ENCODE results near the gene RICTOR.

Gene RICTOR

GRCh38 chr5:39099831-39100230, 25.6 kb upstream of the RICTOR start:
- DNase-seq = no peak

DNA sequence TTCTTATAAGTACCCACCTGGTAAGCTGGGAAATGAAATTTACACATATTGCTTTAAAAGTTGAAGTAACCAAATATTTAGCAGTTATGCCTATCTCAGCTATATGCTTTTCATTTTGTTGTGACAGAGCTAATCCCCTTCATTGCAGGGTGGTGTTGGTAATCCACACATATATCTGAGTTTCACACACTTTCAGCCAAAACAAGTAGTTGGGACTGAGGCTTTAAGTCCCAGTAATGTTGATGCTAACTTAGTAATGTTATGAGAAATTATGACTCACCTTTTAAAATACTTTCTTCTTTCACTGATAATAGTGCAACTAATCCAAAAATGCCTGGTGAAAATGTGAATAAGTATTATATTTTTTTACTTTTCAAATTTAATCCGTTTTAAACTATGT, 19.2 kb upstream of the RICTOR start:
- no peak for DNase-seq

DNA sequence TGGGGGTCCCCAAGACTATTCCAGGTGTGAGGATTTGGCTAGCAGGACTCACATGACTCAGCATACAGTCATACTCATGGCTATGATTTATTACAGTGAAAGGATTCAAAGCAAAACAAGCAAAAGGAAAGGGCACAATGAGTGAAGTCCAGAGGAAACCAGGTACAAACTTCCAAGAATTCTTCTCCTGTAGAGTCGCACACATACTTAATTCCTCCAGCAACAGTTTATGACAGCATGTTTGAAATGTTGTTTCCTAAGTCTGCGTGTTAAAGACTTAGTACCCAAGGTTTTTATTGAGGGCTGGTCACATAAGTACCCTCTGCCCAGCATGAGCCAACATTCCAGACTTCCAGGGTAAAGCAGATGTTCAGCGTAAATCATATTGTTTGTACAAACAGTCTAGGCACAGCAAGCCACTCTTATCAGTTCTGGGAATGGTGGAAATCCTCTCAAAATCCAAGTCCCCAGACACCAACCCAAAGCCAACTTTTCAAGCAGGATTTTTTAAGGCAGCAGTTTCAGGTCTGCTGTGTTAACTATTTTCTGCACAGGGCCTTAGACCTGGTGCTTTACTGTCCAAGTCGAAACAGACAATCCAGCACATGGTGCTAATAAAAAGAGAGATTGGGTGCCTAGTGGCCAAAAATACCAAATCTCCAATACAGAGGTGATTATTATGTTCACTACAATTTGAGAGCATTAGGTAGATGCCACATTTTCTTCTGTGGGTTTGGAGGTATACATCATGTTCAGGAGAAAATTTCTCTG, 18.6 kb upstream of the RICTOR start:
- no peak for DNase-seq

- DNase-seq = no peak
Measured at GRCh38 chr5:39091940-39092580, 17.9 kb upstream of the RICTOR start.

DNA sequence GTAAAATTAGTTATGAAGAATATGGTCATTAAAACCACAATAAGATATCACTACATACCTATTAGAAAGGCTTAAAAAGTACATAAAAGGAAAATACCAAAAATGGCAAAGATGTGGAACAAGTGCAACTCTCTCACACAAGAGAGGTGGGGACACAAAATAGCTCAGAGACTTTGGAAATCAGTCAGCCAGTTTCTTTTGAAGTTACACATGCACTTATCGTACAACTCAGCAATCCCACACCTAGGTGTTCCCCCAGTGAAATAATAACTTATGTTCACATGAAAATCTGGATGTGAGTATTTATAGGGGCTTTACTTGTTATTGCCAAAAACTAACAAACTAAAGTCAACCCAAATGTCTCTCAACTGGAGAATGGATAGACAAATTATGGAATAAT, 9.8 kb upstream of the RICTOR start:
- DNase-seq = no peak

GRCh38 chr5:39082995-39083394, 8.8 kb upstream of the RICTOR start:
- DNase-seq = no peak

GRCh38 chr5:39080597-39081204, 6.5 kb upstream of the RICTOR start:
- DNase-seq = no peak

GRCh38 chr5:39080168-39080567, 6.0 kb upstream of the RICTOR start:
- no peak for DNase-seq

GRCh38 chr5:39079147-39079546, 4.9 kb upstream of the RICTOR start:
- no peak for DNase-seq

GRCh38 chr5:39076757-39077728, 2.8 kb upstream of the RICTOR start:
- DNase-seq = no peak

GRCh38 chr5:39076101-39076756, 2.0 kb upstream of the RICTOR start:
- DNase-seq = no peak

DNA sequence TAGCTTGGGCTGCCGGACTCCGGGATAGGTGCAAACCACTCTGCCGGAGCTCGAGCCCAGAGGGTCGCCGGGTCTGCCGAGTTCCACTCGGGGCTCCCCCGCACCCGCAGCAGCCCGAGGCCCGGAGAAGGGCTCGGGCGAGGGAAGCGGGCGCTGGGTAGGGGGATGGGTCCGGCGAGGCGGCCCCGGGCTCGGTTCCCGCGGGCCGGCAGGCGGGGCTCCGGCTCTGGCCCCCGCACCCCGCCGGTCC, 507 bp downstream of the RICTOR start:
- DNase-seq = no peak

DNA sequence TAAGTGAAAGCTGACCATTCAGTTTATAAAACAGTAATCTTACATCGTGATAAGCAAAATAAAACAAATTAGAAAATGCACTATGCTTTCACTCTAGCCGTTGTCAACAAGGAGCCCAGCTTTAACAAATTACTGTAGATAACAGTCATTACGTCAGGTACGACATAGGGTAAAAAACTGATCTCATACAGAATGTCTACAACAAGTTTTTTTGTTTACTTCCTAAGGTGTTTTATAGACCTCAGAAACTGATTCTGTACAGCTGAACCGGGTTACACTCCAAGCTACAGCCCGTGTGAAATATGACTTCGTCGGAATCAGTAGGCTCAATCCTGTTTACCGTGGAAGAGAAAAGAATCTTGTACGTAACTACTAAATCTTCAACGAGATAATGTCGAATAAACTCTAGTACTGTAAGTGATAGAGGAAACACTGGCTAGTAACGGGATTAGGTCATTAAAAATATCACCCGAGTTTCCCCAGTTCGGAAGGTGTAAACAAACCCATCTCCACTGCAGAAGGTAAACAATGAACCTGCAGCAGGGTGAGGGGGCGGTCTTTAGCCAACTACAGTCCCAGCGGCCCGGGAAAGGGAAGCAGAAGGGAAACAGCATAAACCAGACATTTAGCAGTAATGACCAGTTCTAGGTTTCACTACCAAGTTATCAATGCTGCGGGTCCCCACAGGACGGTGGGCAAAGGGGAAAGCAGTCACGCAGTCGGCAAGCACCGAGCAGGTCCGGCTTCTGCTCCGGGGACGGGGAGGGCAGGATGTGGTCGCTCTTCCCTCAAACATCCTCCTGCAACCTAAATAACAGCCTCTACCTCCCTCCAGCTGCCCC, 1.1 kb downstream of the RICTOR start:
- DNase-seq = peak; percentile 59

DNA sequence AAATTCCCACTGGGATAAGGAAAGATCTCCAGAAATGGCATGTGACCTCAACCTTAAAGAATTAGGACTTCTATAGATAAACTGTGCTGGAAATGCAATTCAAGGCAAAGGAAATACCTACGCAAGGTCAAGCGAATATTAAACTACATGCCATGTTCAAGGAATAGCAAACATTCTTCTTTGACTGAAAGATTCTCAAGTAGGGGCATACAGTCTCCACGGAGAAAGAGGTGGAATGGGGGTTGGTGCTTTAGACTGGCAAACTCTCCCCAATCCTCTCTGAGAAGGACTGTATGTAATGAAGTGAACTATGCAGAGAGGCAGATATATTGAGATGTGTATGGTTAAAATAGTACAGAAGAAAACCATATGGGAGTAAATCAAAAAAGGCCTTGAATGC, 6.1 kb downstream of the RICTOR start:
- DNase-seq = no peak

- no peak for DNase-seq
Measured at GRCh38 chr5:39064450-39064849, 9.7 kb downstream of the RICTOR start.

- no peak for DNase-seq
Measured at GRCh38 chr5:39063037-39063436, 11.2 kb downstream of the RICTOR start.

DNA sequence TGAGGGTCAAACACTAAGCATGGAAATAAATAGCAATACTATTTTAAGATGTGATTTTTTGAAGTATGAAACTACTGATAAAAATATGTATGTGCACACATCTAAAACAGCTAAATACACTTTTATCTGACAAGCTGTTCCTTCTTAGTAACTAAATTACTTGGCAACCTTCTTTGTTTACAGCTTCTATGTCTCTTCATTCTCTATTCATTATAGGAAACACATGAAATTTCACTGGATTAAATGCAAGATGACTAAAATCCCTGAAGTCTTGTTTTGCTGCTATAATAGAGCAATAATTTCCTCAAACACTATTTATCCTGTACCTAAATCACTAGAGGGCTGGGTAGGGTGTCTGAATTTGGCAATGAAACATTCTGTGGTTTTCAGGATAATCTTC, 11.7 kb downstream of the RICTOR start:
- DNase-seq = no peak

DNA sequence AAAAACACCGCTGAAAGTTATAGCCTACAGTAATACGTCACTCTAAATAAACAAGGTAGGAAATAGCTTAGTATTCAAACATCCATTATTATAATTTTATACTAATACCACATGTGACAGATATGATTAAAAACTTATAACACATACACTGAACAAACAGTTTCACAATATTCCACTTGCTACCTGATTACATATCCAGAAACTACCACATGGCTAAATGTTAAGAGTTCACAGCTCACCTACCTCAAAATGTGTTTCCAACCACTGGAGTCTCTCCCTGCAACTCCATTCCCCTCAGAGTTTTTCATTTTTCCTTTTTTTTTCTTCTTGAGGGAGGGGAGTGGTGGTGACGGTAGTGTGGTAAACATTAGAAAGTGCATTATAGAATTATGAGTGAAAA, 12.1 kb downstream of the RICTOR start:
- DNase-seq = no peak

DNA sequence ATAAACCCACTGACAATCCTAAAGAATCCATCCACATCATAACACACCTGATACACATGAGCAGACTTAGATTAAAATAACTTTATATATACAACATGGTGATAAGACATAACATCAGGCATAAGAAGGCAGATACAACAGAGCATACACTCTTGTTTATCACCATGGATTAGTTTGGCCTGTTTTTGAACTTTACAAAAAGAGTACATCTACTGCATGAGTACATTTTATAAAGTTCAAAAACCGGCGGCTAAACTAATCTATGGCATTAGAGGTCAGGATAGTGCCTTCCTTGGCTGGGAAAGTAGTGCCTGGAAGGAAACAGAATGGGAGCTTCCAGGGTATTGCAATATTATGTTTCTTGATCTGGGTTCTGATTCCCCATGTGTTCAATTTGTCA, 15.1 kb downstream of the RICTOR start:
- DNase-seq = no peak

DNA sequence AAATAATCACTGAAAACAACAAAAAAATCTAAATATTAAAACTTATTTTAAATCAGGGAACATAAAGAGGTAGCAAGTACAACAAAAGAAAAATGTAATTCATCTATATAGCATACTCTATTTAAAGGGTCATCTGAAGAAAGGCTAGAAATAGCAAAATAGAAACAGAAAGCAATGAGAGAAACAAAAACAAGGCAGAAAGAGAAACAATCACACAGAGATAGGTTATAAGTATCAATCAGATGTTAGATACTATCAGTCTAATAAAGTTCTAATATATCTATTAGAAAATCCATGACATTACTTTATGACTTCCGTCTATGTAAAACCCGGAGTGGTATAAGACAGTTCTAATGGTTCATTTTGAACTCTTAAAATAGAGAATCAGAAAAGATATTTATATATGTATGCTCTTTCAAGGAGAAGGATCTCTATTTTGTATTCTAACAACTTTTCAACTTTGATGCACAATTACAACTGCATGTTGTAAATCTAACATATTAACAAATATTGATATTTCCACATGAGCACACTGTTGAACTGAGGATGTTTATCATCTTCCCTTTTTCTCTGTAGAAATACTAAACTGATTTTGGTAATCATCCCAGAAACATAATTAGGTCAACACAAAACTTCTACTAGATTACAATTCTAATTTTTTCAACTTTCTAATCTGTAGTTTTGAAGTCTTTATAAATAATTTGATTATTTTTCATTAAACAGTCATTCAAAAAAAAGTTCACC, 15.8 kb downstream of the RICTOR start:
- DNase-seq = no peak

DNA sequence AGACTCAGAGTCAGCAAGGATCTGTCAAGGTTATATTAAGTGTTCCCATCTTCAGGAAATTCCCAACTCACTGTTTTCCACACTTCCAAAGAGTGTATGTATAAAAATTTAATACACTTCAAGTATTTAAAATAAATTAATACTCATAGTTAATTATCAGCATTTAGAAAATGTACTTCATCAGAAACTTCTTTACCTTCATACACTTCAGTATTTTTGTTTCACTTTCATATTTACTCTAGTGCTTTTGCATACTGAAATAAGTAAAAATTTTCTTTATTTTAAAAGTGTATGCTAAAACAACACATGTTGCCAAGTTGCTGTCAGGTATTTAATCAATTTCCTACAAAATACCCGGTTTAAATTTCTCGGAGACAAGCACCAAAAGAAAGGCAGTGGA, 16.5 kb downstream of the RICTOR start:
- DNase-seq = no peak
